HEK293 (cell line): ENCODE results near the gene MYOD1.

ENCODE experiments used
- CTCF ChIA-PET: fragments of 350-600 bp; formaldehyde crosslinking; extraction: SDS; loops from one replicate; lab custom pipeline; 2021; ENCODE audit warnings: antibody characterized with exemption; lab: Yijun Ruan, JAX
- POLR2A ChIA-PET: fragments of 300-600 bp; formaldehyde crosslinking; extraction: SDS; loops from one replicate; lab custom pipeline; 2020; ENCODE audit warnings: antibody characterized with exemption, inconsistent platforms; lab: Yijun Ruan, JAX
- H3K27ac ChIP-seq: fragments of 200-500 bp; sonication (Bioruptor generic); 2 replicates; pipeline ENCODE4 v1.5.1; 2014; ENCODE audit warnings: low read depth, low read length, control low read depth, inconsistent platforms; ENCODE audit errors: extremely low read depth
- H3K36me3 ChIP-seq, 2 experiments: fragments of 200-500 bp in 1 of 2; sonication (Bioruptor generic) in 1 of 2; 1 replicate in 1 of 2; 2 replicates in 1 of 2; pipeline ENCODE4 v1.5.1; 2014 to 2017; ENCODE audit warnings: inconsistent platforms in 2 of 2, low read length in 2 of 2; ENCODE audit not compliant: control insufficient read depth in 2 of 2, insufficient read depth in 1 of 2
- H3K4me1 ChIP-seq: fragments of 200-500 bp; sonication (Bioruptor generic); 2 replicates; pipeline ENCODE4 v1.5.1; 2014; ENCODE audit warnings: mild to moderate bottlenecking, low read length, inconsistent platforms; ENCODE audit not compliant: control insufficient read depth, insufficient read depth
- H3K4me3 ChIP-seq: 2 replicates; pipeline ENCODE4 v1.5.1; 2011; ENCODE audit warnings: low read depth, mild to moderate bottlenecking, control low read depth, low read length, moderate library complexity
- H3K9me3 ChIP-seq: fragments of 200-500 bp; sonication (Bioruptor generic); 2 replicates; pipeline ENCODE4 v1.5.1; 2014; ENCODE audit warnings: low read depth, low read length, inconsistent platforms; ENCODE audit not compliant: control insufficient read depth, insufficient read depth
- AEBP2 ChIP-seq: fragments of 450-650 bp; formaldehyde crosslinking; IDR thresholded peaks from 2 replicates; pipeline ENCODE4 v1.5.1; 2016; ENCODE audit warnings: missing biosample characterization, missing genetic modification characterization, borderline replicate concordance
- HIC1 ChIP-seq: fragments of 450-650 bp; formaldehyde crosslinking; IDR thresholded peaks from 2 replicates; pipeline ENCODE4 v1.5.1; 2016; ENCODE audit warnings: missing biosample characterization, missing genetic modification characterization
- KLF8 ChIP-seq: fragments of 450-650 bp; formaldehyde crosslinking; IDR thresholded peaks from 2 replicates; pipeline ENCODE4 v1.5.1; 2016; ENCODE audit warnings: missing biosample characterization, missing genetic modification characterization
- PRDM2 ChIP-seq: fragments of 450-650 bp; formaldehyde crosslinking; IDR thresholded peaks from 2 replicates; pipeline ENCODE4 v1.5.1; 2016; ENCODE audit warnings: missing biosample characterization, missing genetic modification characterization, borderline replicate concordance
- REPIN1 ChIP-seq: fragments of 450-650 bp; formaldehyde crosslinking; IDR thresholded peaks from 2 replicates; pipeline ENCODE4 v1.5.1; 2017; ENCODE audit warnings: missing biosample characterization, missing genetic modification characterization, low read depth
- SCRT2 ChIP-seq: fragments of 450-650 bp; formaldehyde crosslinking; IDR thresholded peaks from 2 replicates; pipeline ENCODE4 v1.5.1; 2016; ENCODE audit warnings: missing biosample characterization, missing genetic modification characterization
- TSHZ1 ChIP-seq: fragments of 450-650 bp; formaldehyde crosslinking; IDR thresholded peaks from 2 replicates; pipeline ENCODE4 v1.5.1; 2016; ENCODE audit warnings: missing biosample characterization, missing genetic modification characterization, borderline replicate concordance
- ZBTB26 ChIP-seq: fragments of 450-650 bp; formaldehyde crosslinking; optimal IDR thresholded peaks from 2 replicates; pipeline ENCODE3; 2016; ENCODE audit warnings: missing biosample characterization, mild to moderate bottlenecking, missing genetic modification characterization
- ZNF138 ChIP-seq: fragments of 450-650 bp; formaldehyde crosslinking; IDR thresholded peaks from 2 replicates; pipeline ENCODE4 v1.5.1; 2016; ENCODE audit warnings: missing biosample characterization, missing genetic modification characterization, borderline replicate concordance
- ZNF175 ChIP-seq: fragments of 450-650 bp; formaldehyde crosslinking; IDR thresholded peaks from 2 replicates; pipeline ENCODE4 v1.5.1; 2016; ENCODE audit warnings: missing biosample characterization, missing genetic modification characterization
- ZNF184 ChIP-seq: fragments of 450-650 bp; IDR thresholded peaks from 2 replicates; pipeline ENCODE4 v1.5.1; 2018; ENCODE audit warnings: missing biosample characterization, mild to moderate bottlenecking, missing genetic modification characterization
- ZNF202 ChIP-seq: fragments of 450-650 bp; formaldehyde crosslinking; IDR thresholded peaks from 2 replicates; pipeline ENCODE4 v1.5.1; 2016; ENCODE audit warnings: missing biosample characterization, missing genetic modification characterization, borderline replicate concordance
- ZNF211 ChIP-seq: fragments of 450-650 bp; formaldehyde crosslinking; IDR thresholded peaks from 2 replicates; pipeline ENCODE4 v1.5.1; 2016; ENCODE audit warnings: low read depth, missing biosample characterization, missing genetic modification characterization
- ZNF292 ChIP-seq: fragments of 450-650 bp; formaldehyde crosslinking; IDR thresholded peaks from 2 replicates; pipeline ENCODE4 v1.5.1; 2016; ENCODE audit warnings: low read depth, missing biosample characterization, missing genetic modification characterization, borderline replicate concordance
- ZNF324 ChIP-seq: fragments of 450-650 bp; formaldehyde crosslinking; IDR thresholded peaks from 2 replicates; pipeline ENCODE4 v1.5.1; 2016; ENCODE audit warnings: missing biosample characterization, missing genetic modification characterization
- ZNF366 ChIP-seq: fragments of 450-650 bp; formaldehyde crosslinking; conservative IDR thresholded peaks from 2 replicates; pipeline ENCODE4 v1.5.1; 2016; ENCODE audit warnings: missing biosample characterization, missing genetic modification characterization
- ZNF501 ChIP-seq: fragments of 450-650 bp; formaldehyde crosslinking; IDR thresholded peaks from 2 replicates; pipeline ENCODE4 v1.5.1; 2016; ENCODE audit warnings: missing biosample characterization, missing genetic modification characterization
- ZNF544 ChIP-seq: fragments of 450-650 bp; formaldehyde crosslinking; IDR thresholded peaks from 2 replicates; pipeline ENCODE4 v1.5.0; 2017; ENCODE audit warnings: missing biosample characterization, missing genetic modification characterization
- ZNF837 ChIP-seq: fragments of 450-650 bp; formaldehyde crosslinking; IDR thresholded peaks from 2 replicates; pipeline ENCODE4 v1.5.1; 2016; ENCODE audit warnings: missing biosample characterization, missing genetic modification characterization
- ZSCAN16 ChIP-seq: fragments of 450-650 bp; formaldehyde crosslinking; IDR thresholded peaks from 2 replicates; pipeline ENCODE4 v1.5.1; 2016; ENCODE audit warnings: missing biosample characterization, missing genetic modification characterization

MYOD1 gene

GRCh38 chr11:17762309-17762974 lies 43.1 kb downstream of the MYOD1 start:
- ChIA-PET POLR2A (interaction anchor here (0.6 kb wide), 1 partner anchor 11 kb away, joined by 3 read pairs; no protein-coding TSS in a partner anchor), CTCF (interaction anchor here (0.6 to 4.7 kb wide), 3 partner anchors 32 to 216 kb away, joined by 3 to 46 read pairs (median 7); no protein-coding TSS in a partner anchor)
- H3K36me3 ChIP-seq, result no peaks in the 10 kb centered on the region
- H3K4me3 ChIP-seq, result no peak overlapping the region
- H3K27ac ChIP-seq, result no peak overlapping the region
- TF ChIP-seq ZNF292 (tag by site-specific recombination), result no peak
- no peak for TF ChIP-seq ZNF211 (tag by site-specific recombination)
- no peak for TF ChIP-seq AEBP2 (tag by site-specific recombination)
- no peaks in the 10 kb centered on the region for H3K4me1 ChIP-seq
- H3K9me3 ChIP-seq, result no peaks in the 10 kb centered on the region

GRCh38 chr11:17763244-17763643 lies 43.9 kb downstream of the MYOD1 start:
- ChIA-PET CTCF (no interaction called here), POLR2A (no interaction called here)
- Histone ChIP-seq H3K36me3 (no peaks in the 10 kb centered on the region), H3K27ac (no peak overlapping the region), H3K9me3 (no peaks in the 10 kb centered on the region), H3K4me1 (no peaks in the 10 kb centered on the region), H3K4me3 (no peak overlapping the region)
- TF ChIP-seq HIC1 (tag by site-specific recombination) (no peak), ZNF837 (tag by site-specific recombination) (no peak), ZBTB26 (tag by site-specific recombination) (no peak), TSHZ1 (tag by site-specific recombination) (no peak), ZNF175 (tag by site-specific recombination) (no peak), KLF8 (no peak), ZNF184 (tag by site-specific recombination) (no peak), SCRT2 (tag by site-specific recombination) (no peak), ZSCAN16 (tag by site-specific recombination) (no peak), ZNF324 (tag by site-specific recombination) (no peak), ZNF501 (tag by site-specific recombination) (no peak), ZNF544 (tag by site-specific recombination) (no peak), ZNF202 (no peak), PRDM2 (no peak), ZNF138 (tag by site-specific recombination) (no peak), REPIN1 (tag by site-specific recombination) (no peak), ZNF366 (tag by site-specific recombination) (no peak)
